H1 (cell line): ENCODE results near the gene MACROD1.

Experiments used
- HDAC2 ChIP-seq, 2 experiments: fragments of 300-600 bp in 1 of 2; sonication (generic) in 1 of 2; IDR thresholded peaks; 2 replicates each; pipeline ENCODE4 v1.6.1; 2011 to 2012; ENCODE audit warnings: low read depth in 2 of 2, low read length in 2 of 2, mild to moderate bottlenecking in 2 of 2, moderate library complexity in 2 of 2, borderline replicate concordance in 1 of 2, inconsistent platforms in 1 of 2
- NRF1 ChIP-seq: IDR thresholded peaks from 2 replicates; pipeline ENCODE4 v1.6.1; 2011; ENCODE audit warnings: mild to moderate bottlenecking, low read depth, low read length, improper control_type of control experiment
- POLR2A ChIP-seq, 2 experiments: IDR thresholded peaks; 1 replicate in 1 of 2; 2 replicates in 1 of 2; pipeline ENCODE4 v1.6.1; 2011; ENCODE audit warnings: low read depth in 2 of 2, low read length in 2 of 2, mild to moderate bottlenecking in 2 of 2; ENCODE audit errors: control extremely low read depth in 1 of 2
- SIN3A ChIP-seq, 2 experiments: IDR thresholded peaks in 1 of 2; conservative IDR thresholded peaks in 1 of 2; 2 replicates each; pipeline ENCODE4 v1.6.1; 2011 to 2012; ENCODE audit warnings: low read length in 2 of 2, improper control_type of control experiment in 1 of 2, low read depth in 1 of 2, mild to moderate bottlenecking in 1 of 2
- TCF12 ChIP-seq: IDR thresholded peaks from 2 replicates; pipeline ENCODE4 v1.6.1; 2011; ENCODE audit warnings: low read depth, mild to moderate bottlenecking, low read length
- TF ChIP-seq, protein P1 (sequence below), 3 experiments: IDR thresholded peaks; 1 replicate in 2 of 3; 2 replicates in 1 of 3; pipeline versions ENCODE4 v1.5.1 to v1.6.1; 2011; ENCODE audit warnings: low read length in 3 of 3, mild to moderate bottlenecking in 3 of 3, inconsistent platforms in 2 of 3, low read depth in 1 of 3, moderate library complexity in 1 of 3; ENCODE audit not compliant: insufficient read depth in 1 of 3; ENCODE audit errors: control extremely low read depth in 1 of 3

DNA sequence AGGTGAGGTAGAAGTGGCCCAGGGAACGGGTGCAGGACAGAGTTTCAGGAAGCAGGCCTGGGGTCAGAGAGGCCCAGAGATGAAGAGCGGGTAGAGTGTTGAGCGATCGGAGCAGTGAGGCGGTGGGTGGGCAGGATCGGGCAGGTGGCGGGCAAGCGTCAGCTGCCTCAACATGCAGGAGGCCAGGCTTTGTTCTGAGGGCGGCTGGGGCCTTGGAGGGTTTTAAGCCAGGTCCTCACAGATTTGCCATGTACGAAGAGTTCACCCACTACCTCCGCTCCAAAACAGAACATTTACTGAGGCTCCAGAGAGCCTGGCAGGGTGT is 100.8 kb downstream of the MACROD1 start:
- no peak for TF ChIP-seq TCF12
- no peak for TF ChIP-seq SIN3A (conservative IDR thresholded peaks at IDR 0.05 in 1 of 2, IDR thresholded peaks at IDR 0.05 in 1 of 2; ENCODE audit: low read depth in 1 of 2, low read length in 2 of 2)
- TF ChIP-seq, protein P1, sequence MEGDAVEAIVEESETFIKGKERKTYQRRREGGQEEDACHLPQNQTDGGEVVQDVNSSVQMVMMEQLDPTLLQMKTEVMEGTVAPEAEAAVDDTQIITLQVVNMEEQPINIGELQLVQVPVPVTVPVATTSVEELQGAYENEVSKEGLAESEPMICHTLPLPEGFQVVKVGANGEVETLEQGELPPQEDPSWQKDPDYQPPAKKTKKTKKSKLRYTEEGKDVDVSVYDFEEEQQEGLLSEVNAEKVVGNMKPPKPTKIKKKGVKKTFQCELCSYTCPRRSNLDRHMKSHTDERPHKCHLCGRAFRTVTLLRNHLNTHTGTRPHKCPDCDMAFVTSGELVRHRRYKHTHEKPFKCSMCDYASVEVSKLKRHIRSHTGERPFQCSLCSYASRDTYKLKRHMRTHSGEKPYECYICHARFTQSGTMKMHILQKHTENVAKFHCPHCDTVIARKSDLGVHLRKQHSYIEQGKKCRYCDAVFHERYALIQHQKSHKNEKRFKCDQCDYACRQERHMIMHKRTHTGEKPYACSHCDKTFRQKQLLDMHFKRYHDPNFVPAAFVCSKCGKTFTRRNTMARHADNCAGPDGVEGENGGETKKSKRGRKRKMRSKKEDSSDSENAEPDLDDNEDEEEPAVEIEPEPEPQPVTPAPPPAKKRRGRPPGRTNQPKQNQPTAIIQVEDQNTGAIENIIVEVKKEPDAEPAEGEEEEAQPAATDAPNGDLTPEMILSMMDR (IDR thresholded peaks at IDR 0.05; ENCODE audit: control extremely low read depth in 1 of 3, insufficient read depth in 1 of 3, low read depth in 1 of 3, low read length in 3 of 3), result no peak
- no peak for TF ChIP-seq HDAC2 (IDR thresholded peaks at IDR 0.05; ENCODE audit: borderline replicate concordance in 1 of 2, low read depth in 2 of 2, low read length in 2 of 2)
- no peak for TF ChIP-seq NRF1
- TF ChIP-seq POLR2A (IDR thresholded peaks at IDR 0.05; ENCODE audit: control extremely low read depth in 1 of 2, low read depth in 2 of 2, low read length in 2 of 2), result no peak
